GM12801 (cell line): ENCODE measurements around the gene RBBP5.

Experiments used
- CTCF ChIP-seq: IDR thresholded peaks from one replicate; pipeline ENCODE4 v1.5.1; 2011; ENCODE audit warnings: control low read depth; ENCODE audit not compliant: insufficient read length; ENCODE audit errors: extremely low read depth

RBBP5 gene

GRCh38 chr1:205067031-205067430, 54.7 kb downstream of the RBBP5 start:
- TF ChIP-seq CTCF, result no peak

GRCh38 chr1:205066141-205066818, 55.5 kb downstream of the RBBP5 start:
- TF ChIP-seq CTCF, result no peak

DNA sequence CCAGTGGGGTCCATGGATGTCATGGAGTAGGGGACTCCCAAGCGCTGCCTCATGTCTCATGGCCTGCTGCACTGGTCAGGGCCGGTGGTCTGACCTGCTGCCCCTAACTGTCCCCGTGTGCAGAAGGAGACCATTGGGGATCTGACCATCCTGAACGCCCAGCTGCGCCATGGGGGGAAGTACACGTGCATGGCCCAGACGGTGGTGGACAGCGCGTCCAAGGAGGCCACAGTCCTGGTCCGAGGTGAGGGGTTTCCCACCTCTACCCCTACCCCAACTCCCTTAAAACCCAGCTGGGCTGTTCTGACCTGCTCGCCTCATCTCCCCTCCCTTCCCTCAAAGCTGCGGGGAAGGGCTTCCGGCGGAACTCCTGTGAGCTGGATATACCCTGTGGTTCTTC, 56.1 kb downstream of the RBBP5 start:
- no peak for TF ChIP-seq CTCF

DNA sequence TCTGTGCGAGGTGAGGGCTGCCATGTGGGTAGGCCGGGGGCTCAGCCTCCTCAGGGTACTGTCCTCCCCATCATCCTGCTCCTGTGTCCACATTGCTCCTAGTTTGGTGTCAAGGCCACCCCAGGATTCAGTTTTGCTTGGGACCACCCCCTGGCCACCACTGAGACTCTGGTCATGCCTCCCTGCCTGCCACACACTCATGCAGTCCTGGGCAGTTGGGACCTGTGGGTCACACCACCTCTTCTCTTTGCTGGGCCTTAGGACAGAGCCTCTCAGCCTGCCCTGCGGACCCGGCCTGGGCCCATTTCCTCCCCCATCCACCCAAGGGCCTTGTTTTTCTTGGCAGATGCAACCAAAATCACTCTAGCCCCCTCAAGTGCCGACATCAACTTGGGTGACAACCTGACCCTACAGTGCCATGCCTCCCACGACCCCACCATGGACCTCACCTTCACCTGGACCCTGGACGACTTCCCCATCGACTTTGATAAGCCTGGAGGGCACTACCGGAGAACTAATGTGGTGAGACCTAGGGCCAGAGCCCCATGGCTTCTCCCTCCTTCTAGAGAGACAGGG, 56.9 kb downstream of the RBBP5 start:
- TF ChIP-seq CTCF, result no peak

- TF ChIP-seq CTCF, result no peak
Observed at GRCh38 chr1:205064301-205064700, 57.5 kb downstream of the RBBP5 start.

DNA sequence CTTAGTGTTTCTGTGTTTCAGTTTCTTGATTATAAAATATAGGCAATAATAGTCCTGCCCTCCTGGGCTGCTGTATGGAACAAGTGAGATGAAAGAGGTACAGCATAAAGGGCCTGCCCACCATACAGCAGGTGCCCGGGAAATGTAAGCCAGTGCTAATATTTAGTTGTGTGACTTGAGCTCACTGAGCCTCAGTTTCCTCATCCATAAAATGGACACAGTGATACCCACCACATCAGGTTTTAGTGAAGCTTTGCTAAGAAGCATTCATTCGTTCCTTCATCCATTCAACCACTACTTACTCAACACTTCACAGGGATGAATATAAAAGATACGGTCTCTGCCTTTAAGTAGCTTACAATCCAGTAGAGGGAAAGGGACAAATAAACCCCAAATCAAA, 58.9 kb downstream of the RBBP5 start:
- no peak for TF ChIP-seq CTCF

DNA sequence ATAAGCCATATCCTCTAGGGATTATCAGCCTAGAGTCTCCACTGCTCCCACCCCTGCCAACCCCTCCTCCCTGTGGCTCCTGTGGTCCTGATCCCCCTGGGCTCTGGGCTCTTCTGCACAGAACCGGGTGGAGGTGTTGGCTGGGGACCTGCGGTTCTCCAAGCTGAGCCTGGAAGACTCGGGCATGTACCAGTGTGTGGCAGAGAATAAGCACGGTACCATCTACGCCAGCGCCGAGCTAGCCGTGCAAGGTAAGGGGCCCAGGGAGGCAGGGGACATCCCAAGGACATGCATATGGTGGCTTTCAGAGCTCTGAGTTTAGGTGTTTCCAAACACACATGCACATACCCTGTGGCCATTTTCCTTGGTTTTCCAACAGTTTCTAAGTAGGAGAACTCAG, 59.5 kb downstream of the RBBP5 start:
- TF ChIP-seq CTCF, result no peak
